ENCODE data around the gene NXN.

The NXN gene

DNA sequence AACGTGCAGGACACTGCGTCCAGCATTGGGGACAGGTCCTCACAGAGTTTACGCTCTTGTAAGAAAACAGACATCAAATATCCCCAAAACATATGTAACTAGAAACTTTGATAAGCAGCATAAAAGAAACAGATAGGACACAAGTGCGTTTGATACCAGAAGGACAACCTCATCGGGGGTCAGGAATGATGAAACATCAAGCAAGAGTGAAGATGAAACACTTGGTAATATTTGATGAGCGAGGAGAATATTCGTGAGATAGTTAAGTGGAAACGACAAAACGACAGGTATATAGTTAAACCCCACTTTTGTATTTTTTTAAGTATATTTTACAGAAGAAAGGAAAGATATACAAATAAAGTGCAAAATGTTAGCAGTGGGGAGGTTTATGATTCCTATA lies 55.9 kb downstream of the NXN start:
- no peak for DNase-seq (ENCODE audit: extremely low read depth, insufficient read length)
- no peak overlapping the region for H3K4me3 ChIP-seq (replicated peaks; ENCODE audit: low read depth, low read length)
- TF ChIP-seq, protein P1, sequence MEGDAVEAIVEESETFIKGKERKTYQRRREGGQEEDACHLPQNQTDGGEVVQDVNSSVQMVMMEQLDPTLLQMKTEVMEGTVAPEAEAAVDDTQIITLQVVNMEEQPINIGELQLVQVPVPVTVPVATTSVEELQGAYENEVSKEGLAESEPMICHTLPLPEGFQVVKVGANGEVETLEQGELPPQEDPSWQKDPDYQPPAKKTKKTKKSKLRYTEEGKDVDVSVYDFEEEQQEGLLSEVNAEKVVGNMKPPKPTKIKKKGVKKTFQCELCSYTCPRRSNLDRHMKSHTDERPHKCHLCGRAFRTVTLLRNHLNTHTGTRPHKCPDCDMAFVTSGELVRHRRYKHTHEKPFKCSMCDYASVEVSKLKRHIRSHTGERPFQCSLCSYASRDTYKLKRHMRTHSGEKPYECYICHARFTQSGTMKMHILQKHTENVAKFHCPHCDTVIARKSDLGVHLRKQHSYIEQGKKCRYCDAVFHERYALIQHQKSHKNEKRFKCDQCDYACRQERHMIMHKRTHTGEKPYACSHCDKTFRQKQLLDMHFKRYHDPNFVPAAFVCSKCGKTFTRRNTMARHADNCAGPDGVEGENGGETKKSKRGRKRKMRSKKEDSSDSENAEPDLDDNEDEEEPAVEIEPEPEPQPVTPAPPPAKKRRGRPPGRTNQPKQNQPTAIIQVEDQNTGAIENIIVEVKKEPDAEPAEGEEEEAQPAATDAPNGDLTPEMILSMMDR (IDR thresholded peaks at IDR 0.05; ENCODE audit: insufficient read depth, low read length, poor library complexity, severe bottlenecking) = no peak
- no peaks in the 10 kb centered on the region for H3K36me3 ChIP-seq (ENCODE audit: control insufficient read depth, insufficient read depth, low read length)
- no peaks in the 10 kb centered on the region; the same call in 1 of the 2 replicates for H3K27me3 ChIP-seq (replicated peaks; ENCODE audit: control insufficient read depth, insufficient read depth, low read length)

DNA sequence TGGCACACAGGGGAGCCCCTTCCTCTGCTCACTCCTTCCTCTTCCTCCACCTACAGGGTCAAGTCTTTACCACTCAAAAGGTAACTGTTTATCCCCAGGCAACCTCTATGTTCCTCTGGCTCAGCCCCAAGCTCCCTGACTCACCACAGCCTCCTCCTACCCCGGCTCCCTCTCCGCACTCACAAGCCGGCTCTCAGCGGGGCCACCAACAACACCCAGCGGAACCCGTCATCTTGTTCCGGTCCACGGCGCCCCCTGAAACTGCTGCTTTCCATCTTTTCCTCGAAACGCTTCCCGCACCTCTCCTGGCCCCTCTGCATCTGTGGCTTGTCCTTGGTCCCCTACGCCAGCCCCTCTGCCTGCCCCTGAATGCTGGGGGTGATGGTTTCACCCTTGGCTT lies 58.4 kb downstream of the NXN start:
- TF ChIP-seq, protein P1 (IDR thresholded peaks at IDR 0.05; ENCODE audit: insufficient read depth, low read length, poor library complexity, severe bottlenecking) = no peak
- Histone ChIP-seq H3K36me3 (ENCODE audit: control insufficient read depth, insufficient read depth, low read length) (no peaks in the 10 kb centered on the region), H3K27me3 (replicated peaks; ENCODE audit: control insufficient read depth, insufficient read depth, low read length) (no peaks in the 10 kb centered on the region; the same call in 1 of the 2 replicates), H3K4me3 (replicated peaks; ENCODE audit: low read depth, low read length) (no peak overlapping the region)
- DNase-seq (ENCODE audit: extremely low read depth, insufficient read length) = no peak

DNA sequence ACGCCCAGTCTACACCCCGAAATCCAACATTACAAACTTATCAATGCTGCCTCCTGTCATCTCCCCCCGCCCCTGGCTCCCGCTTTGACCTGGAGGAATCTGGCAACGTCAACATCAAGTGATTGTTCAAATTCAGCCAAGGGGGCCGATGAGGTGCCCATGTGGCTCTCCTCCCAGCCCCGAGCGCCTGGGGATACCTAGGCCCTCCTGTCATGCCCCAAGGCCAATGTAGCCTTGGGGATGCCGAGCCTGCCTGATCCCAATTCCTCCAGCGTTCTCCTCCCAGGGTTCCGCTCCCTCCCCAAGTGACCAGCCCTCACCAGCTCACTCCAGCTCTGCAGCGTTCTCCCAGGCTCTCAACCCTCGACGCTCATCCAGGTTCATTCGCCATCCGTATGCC lies 59.4 kb downstream of the NXN start:
- no peak overlapping the region for H3K4me3 ChIP-seq (replicated peaks; ENCODE audit: low read depth, low read length)
- no peaks in the 10 kb centered on the region; the same call in 1 of the 2 replicates for H3K27me3 ChIP-seq (replicated peaks; ENCODE audit: control insufficient read depth, insufficient read depth, low read length)
- DNase-seq (ENCODE audit: extremely low read depth, insufficient read length) = no peak
- TF ChIP-seq, protein P1 (IDR thresholded peaks at IDR 0.05; ENCODE audit: insufficient read depth, low read length, poor library complexity, severe bottlenecking) = no peak
- no peaks in the 10 kb centered on the region for H3K36me3 ChIP-seq (ENCODE audit: control insufficient read depth, insufficient read depth, low read length)

DNA sequence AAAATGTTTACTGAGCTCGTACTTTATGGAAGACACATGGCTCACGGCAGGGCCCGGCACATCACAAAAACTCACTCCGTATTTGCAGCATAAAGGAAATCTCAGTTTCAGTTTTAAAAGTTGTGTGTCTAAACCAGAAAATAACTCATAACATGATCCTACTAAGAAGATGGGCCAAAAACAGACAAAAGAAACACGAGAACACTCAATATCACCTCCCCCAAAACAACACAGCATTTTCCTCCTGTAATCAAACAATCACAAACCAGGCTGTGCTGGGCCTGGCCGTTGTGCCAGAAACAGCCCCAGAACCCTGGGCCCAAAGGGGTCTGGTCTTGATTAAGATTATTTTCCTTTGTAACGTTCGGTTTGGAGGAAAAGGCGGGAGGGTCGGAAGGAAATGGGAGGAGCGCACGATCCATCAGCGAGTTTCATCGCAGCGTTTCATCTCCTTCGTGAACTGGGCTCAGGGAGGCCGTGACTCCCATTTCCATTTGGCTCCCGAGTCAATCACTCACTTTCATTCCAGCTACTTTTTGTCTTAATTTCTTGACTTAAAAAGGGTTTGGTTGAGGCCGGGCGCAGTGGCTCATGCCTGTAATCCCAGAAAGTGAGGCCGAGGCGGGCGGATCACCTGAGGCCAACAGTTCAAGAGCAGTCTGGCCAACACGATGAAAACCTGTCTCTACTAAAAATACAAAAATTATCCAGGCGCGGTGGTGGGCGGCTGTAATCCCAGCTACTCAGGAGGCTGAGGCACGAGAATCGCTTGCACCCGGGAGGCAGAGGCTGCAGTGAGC lies 61.4 kb downstream of the NXN start:
- no peak for DNase-seq (ENCODE audit: extremely low read depth, insufficient read length)
- no peaks in the 10 kb centered on the region for H3K36me3 ChIP-seq (ENCODE audit: control insufficient read depth, insufficient read depth, low read length)
- no peaks in the 10 kb centered on the region; the same call in 1 of the 2 replicates for H3K27me3 ChIP-seq (replicated peaks; ENCODE audit: control insufficient read depth, insufficient read depth, low read length)
- TF ChIP-seq, protein P1 (IDR thresholded peaks at IDR 0.05; ENCODE audit: insufficient read depth, low read length, poor library complexity, severe bottlenecking) = no peak
- no peak overlapping the region for H3K4me3 ChIP-seq (replicated peaks; ENCODE audit: low read depth, low read length)

DNA sequence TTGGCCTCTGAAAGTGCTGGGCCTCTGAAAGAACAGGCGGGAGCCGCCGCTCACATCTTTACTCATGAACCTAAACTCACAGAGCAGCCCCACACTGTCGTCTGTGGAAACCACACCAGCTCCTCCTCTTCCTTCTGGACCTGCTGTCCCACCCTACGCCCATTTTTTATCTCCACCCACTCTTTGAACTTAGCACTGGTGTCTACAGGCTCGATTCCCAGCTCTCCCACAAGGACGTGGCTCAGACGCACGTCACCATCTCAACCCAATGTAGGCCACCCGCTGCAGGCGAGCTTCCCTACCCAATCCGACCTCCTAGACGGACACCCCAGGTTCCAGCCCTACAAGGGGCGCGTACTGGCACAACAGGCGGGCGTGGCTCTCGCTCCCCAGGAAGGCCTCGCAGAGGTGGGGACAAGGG lies 62.2 kb downstream of the NXN start:
- DNase-seq (ENCODE audit: extremely low read depth, insufficient read length) = no peak
- TF ChIP-seq, protein P1 (IDR thresholded peaks at IDR 0.05; ENCODE audit: insufficient read depth, low read length, poor library complexity, severe bottlenecking) = no peak

More for the DNA sequence above, 62.2 kb downstream of the NXN start:
- no peaks in the 10 kb centered on the region; the same call in 1 of the 2 replicates for H3K27me3 ChIP-seq (replicated peaks; ENCODE audit: control insufficient read depth, insufficient read depth, low read length)
- no peak overlapping the region for H3K4me3 ChIP-seq (replicated peaks; ENCODE audit: low read depth, low read length)
- no peaks in the 10 kb centered on the region for H3K36me3 ChIP-seq (ENCODE audit: control insufficient read depth, insufficient read depth, low read length)
